ENCODE data around the gene PCYT1A. TPM values are rescaled to one million over a fixed set of nuclear protein-coding genes. Genes with fewer than 3 reads are reported as not detected.

The PCYT1A gene
- total RNA-seq, 4 donors from 2014 or later, result 59.5 to 80.4 (median 73.1) TPM

GRCh38 chr3:196272826-196273225 is 14.7 kb downstream of the PCYT1A start:
- Histone ChIP-seq H3K9me3 (no peaks in the 10 kb centered on the region), H3K36me3 (peaks cover 0 to 8% of the 10 kb centered on the region in 2 donors), H3K27ac (no peak overlapping the region), H3K4me1 (no peaks in the 10 kb centered on the region), H3K4me3 (replicated peaks in 1 of 3) (no peak overlapping the region), H3K27me3 (no peaks in the 10 kb centered on the region)
- DNase-seq, result no peak
- 96 to 99% methylated on average over 11 to 14 of the region's 14 CpGs for WGBS, 2 donors
- intact Hi-C loops (cut with DNase I), result no loop called here
- TF ChIP-seq CTCF (IDR thresholded peaks at IDR 0.05) (no peak), POLR2A (IDR thresholded peaks at IDR 0.05) (no peak)

GRCh38 chr3:196270499-196270898 is 17.0 kb downstream of the PCYT1A start:
- 96% methylated on average over 5 of the region's 5 CpGs for WGBS, 2 donors
- intact Hi-C loops (cut with DNase I), result no loop called here
- peaks cover 4 to 19% of the 10 kb centered on the region in 2 donors for H3K36me3 ChIP-seq

GRCh38 chr3:196268284-196269163 is 19.0 kb downstream of the PCYT1A start:
- 88% methylated on average over 9 of the region's 9 CpGs for WGBS, 2 donors
- Histone ChIP-seq H3K27ac (no peak overlapping the region), H3K4me3 (replicated peaks in 1 of 3) (no peak overlapping the region), H3K9me3 (no peaks in the 10 kb centered on the region), H3K4me1 (no peaks in the 10 kb centered on the region), H3K36me3 (peaks cover 4 to 19% of the 10 kb centered on the region in 2 donors), H3K27me3 (no peaks in the 10 kb centered on the region)
- no peak for DNase-seq
- intact Hi-C loops (cut with DNase I), result no loop called here
- TF ChIP-seq CTCF (IDR thresholded peaks at IDR 0.05) (no peak), POLR2A (IDR thresholded peaks at IDR 0.05) (no peak)

More at GRCh38 chr3:196270499-196270898, 17.0 kb downstream of the PCYT1A start:
- Histone ChIP-seq H3K4me1 (no peaks in the 10 kb centered on the region), H3K27me3 (no peaks in the 10 kb centered on the region), H3K27ac (no peak overlapping the region), H3K9me3 (no peaks in the 10 kb centered on the region), H3K4me3 (replicated peaks in 1 of 3) (no peak overlapping the region)
- DNase-seq, result no peak
- TF ChIP-seq POLR2A (IDR thresholded peaks at IDR 0.05) (no peak), CTCF (IDR thresholded peaks at IDR 0.05) (no peak)

- no peaks in the 10 kb centered on the region for H3K9me3 ChIP-seq
- no peak overlapping the region for H3K27ac ChIP-seq
- no peaks in the 10 kb centered on the region for H3K4me1 ChIP-seq
- intact Hi-C loops (cut with DNase I), result no loop called here
- H3K4me3 ChIP-seq (replicated peaks in 1 of 3), result no peak overlapping the region
- DNase-seq, result no peak
- WGBS, 2 donors, result 94 to 95% methylated on average over 7 of the region's 7 CpGs
- H3K36me3 ChIP-seq, result peaks cover 4 to 11% of the 10 kb centered on the region in 2 donors
- H3K27me3 ChIP-seq, result no peaks in the 10 kb centered on the region
- no peak for TF ChIP-seq POLR2A (IDR thresholded peaks at IDR 0.05)
- no peak for TF ChIP-seq CTCF (IDR thresholded peaks at IDR 0.05)
These were observed 23.7 kb downstream of the PCYT1A start for GRCh38 chr3:196263819-196264218.

- no peak for DNase-seq
- no peaks in the 10 kb centered on the region for H3K9me3 ChIP-seq
- H3K27ac ChIP-seq, result no peak overlapping the region
- H3K27me3 ChIP-seq, result no peaks in the 10 kb centered on the region
- no peaks in the 10 kb centered on the region for H3K4me1 ChIP-seq
- no peak overlapping the region for H3K4me3 ChIP-seq (replicated peaks in 1 of 3)
- no peak for TF ChIP-seq POLR2A (IDR thresholded peaks at IDR 0.05)
- TF ChIP-seq CTCF (IDR thresholded peaks at IDR 0.05), result no peak
- intact Hi-C loops (cut with DNase I), result no loop called here
- H3K36me3 ChIP-seq, result peaks cover 6 to 13% of the 10 kb centered on the region in 2 donors
- WGBS, 2 donors, result 95 to 96% methylated on average over 4 of the region's 4 CpGs
These were observed 26.7 kb downstream of the PCYT1A start for GRCh38 chr3:196260784-196261183.
